Stomach (tissue), 9 donors: ENCODE results near the gene MMP20. TPM values are rescaled to one million over a fixed set of nuclear protein-coding genes. Genes with fewer than 3 reads are reported as not detected.

Source experiments
- DNase-seq, 2 donors: peaks; one replicate each; pipeline versions ENCODE4 v3.0.0 to v3.0.0-alpha.2; 2013 to 2019
- H3K27ac ChIP-seq, 5 donors: fragments of 200-600 bp in 4 of 5; sonication (generic) in 4 of 5; one replicate each; pipeline ENCODE4 v1.5.1; 2013 to 2019; ENCODE audit warnings: mild to moderate bottlenecking in 1 of 5, moderate library complexity in 1 of 5
- H3K27me3 ChIP-seq, 3 donors: fragments of 200-600 bp; sonication (generic); one replicate each; pipeline ENCODE4 v1.5.1; 2017 to 2019; ENCODE audit warnings: mixed run types in 1 of 3
- H3K36me3 ChIP-seq, 4 donors: fragments of 200-600 bp; sonication (generic); 1 replicate in 3 of 4; 2 replicates in 1 of 4; pipeline ENCODE4 v1.5.1; 2016 to 2019
- H3K4me1 ChIP-seq, 4 donors: fragments of 200-600 bp; sonication (generic); one replicate each; pipeline ENCODE4 v1.5.1; 2016 to 2019
- H3K4me3 ChIP-seq, 4 donors: fragments of 200-600 bp; sonication (generic) in 3 of 4; one replicate each; pipeline ENCODE4 v1.5.1; 2016 to 2019; ENCODE audit warnings: mild to moderate bottlenecking in 1 of 4
- H3K9me3 ChIP-seq, 4 donors: fragments of 200-600 bp; sonication (generic); one replicate each; pipeline ENCODE4 v1.5.1; 2016 to 2019
- CTCF ChIP-seq, 7 experiments: fragments of 450-650 bp in 4 of 7; fragments of 200-600 bp in 3 of 7; sonication (generic) in 3 of 7; IDR thresholded peaks; one replicate each; pipeline ENCODE4 v1.5.1; 2016 to 2019; ENCODE audit warnings: antibody characterized with exemption in 7 of 7, control low read depth in 2 of 7, mild to moderate bottlenecking in 1 of 7
- EP300 ChIP-seq: sonication (generic); formaldehyde crosslinking; IDR thresholded peaks from one replicate; pipeline ENCODE4 v1.6.1; 2017; ENCODE audit warnings: antibody characterized with exemption
- POLR2A ChIP-seq, 4 donors: fragments of 450-650 bp; IDR thresholded peaks; one replicate each; pipeline ENCODE4 v1.6.1; 2016; ENCODE audit warnings: antibody characterized with exemption in 4 of 4, control low read depth in 2 of 4, mild to moderate bottlenecking in 1 of 4, moderate library complexity in 1 of 4
- POLR2AphosphoS5 ChIP-seq, 3 donors: sonication (generic); formaldehyde crosslinking; IDR thresholded peaks; one replicate each; pipeline ENCODE4 v1.6.1; 2016; ENCODE audit warnings: antibody characterized with exemption in 3 of 3
- WGBS, 5 donors: extraction: QIAGEN DNeasy Blood & Tissue Kit in 3 of 5; methylation state at CpG; one replicate each; pipeline versions ENCODE4 v1.1.5 to v1.1.7; 2013 to 2018; 5-methylcytosine and 5-hydroxymethylcytosine counted together
- intact Hi-C: fragments of 100-400 bp; cut with DNase I; formaldehyde crosslinking; loops from one replicate; pipeline ENCODE4 v1.15.1; 2023; ENCODE audit warnings: low total_unique reads
- polyA plus RNA-seq, 3 donors: library from polyadenylated mRNA; stranded (reverse); fragments of 200-250 nt; gene quantifications; one replicate each; pipeline ENCODE4 v1.2.3, GENCODE V29; 2013
- total RNA-seq, 5 donors: library from RNA; depleted of rRNA; stranded (reverse); fragments of >200 nt; gene quantifications; one replicate each; pipeline versions ENCODE4 v1.1.0 to v1.2.3, GENCODE V29; 2014 to 2016
- donor health status: healthy with polysubstance abuse.
- donor health status: Bipolar disorder and iron deficiency.
- donor health status: healthy.

Gene MMP20
- total and polyA plus RNA-seq, 8 donors = not detected

- no peak for DNase-seq
- TF ChIP-seq CTCF (IDR thresholded peaks at IDR 0.05) = peak in 5 of 7 experiments; percentile 21 to 39 (median 26)
- no peak for TF ChIP-seq EP300
- no peaks in the 10 kb centered on the region for H3K36me3 ChIP-seq
- H3K27me3 ChIP-seq = no peaks in the 10 kb centered on the region
- WGBS, 5 donors = 80 to 87% (median 82%) methylated on average over 11 of the region's 11 CpGs
- no peak overlapping the region for H3K4me3 ChIP-seq
- H3K9me3 ChIP-seq = no peaks in the 10 kb centered on the region
- intact Hi-C loops = no loop called here
- H3K27ac ChIP-seq = no peak overlapping the region
- no peaks in the 10 kb centered on the region for H3K4me1 ChIP-seq
Measured at GRCh38 chr11:102592634-102593581, 32.2 kb downstream of the MMP20 start.

- H3K36me3 ChIP-seq = no peaks in the 10 kb centered on the region
- no peak for DNase-seq
- peaks cover 0 to 4% (median 0%) of the 10 kb centered on the region in 4 donors for H3K9me3 ChIP-seq
- WGBS, 5 donors = 89 to 97% (median 95%) methylated on average over 1 of the region's 1 CpG
- no peak overlapping the region for H3K27ac ChIP-seq
- no peaks in the 10 kb centered on the region for H3K27me3 ChIP-seq
- no peaks in the 10 kb centered on the region for H3K4me1 ChIP-seq
- no peak overlapping the region for H3K4me3 ChIP-seq
- intact Hi-C loops = no loop called here
- no peak for TF ChIP-seq POLR2A (IDR thresholded peaks at IDR 0.05)
- TF ChIP-seq EP300 = no peak
- no peak for TF ChIP-seq CTCF (IDR thresholded peaks at IDR 0.05)
Measured at GRCh38 chr11:102592131-102592530, 33.0 kb downstream of the MMP20 start.

DNA sequence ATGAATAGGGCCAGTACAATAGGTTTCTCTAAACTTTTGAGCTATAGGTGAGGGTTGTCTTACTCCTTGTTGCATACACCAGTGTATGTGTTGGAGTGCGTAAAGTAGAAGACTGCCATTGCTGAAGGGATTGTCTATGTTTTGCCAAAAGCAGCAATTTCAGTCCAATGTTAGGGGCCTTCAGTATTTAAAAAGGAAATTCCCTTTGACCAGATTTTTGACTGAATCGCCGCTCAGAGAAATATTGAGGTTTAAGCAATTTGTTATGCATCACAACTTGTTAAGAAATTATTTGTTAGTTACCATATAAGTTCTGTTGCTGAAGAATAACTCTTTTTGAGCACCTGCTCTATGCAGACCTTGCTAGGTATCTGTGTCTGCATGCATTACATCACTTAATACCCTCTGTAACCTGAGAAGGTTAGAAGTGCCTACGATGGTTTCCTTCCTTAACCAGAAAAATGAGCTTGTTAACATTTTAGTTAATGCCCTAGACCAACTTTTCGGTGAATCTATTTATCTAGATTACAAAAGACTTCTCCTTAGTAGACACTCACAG, 33.9 kb downstream of the MMP20 start:
- no peak for TF ChIP-seq POLR2AphosphoS5 (IDR thresholded peaks at IDR 0.05)
- TF ChIP-seq POLR2A (IDR thresholded peaks at IDR 0.05) = no peak
- TF ChIP-seq CTCF (IDR thresholded peaks at IDR 0.05) = no peak
- TF ChIP-seq EP300 = no peak
- intact Hi-C loops = no loop called here
- no peak for DNase-seq
- WGBS, 5 donors = 80 to 88% (median 85%) methylated on average over 5 of the region's 5 CpGs
- Histone ChIP-seq H3K36me3 (no peaks in the 10 kb centered on the region), H3K27ac (no peak overlapping the region), H3K4me1 (no peaks in the 10 kb centered on the region), H3K27me3 (no peaks in the 10 kb centered on the region), H3K4me3 (no peak overlapping the region), H3K9me3 (peaks cover 0 to 4% (median 0%) of the 10 kb centered on the region in 4 donors)

- 66 to 84% (median 72%) methylated on average over 6 of the region's 6 CpGs for WGBS, 5 donors
- H3K9me3 ChIP-seq = peaks cover 0 to 4% (median 0%) of the 10 kb centered on the region in 4 donors
- no peak overlapping the region for H3K4me3 ChIP-seq
- intact Hi-C loops = no loop called here
- H3K4me1 ChIP-seq = no peaks in the 10 kb centered on the region
- TF ChIP-seq POLR2A (IDR thresholded peaks at IDR 0.05) (no peak), POLR2AphosphoS5 (IDR thresholded peaks at IDR 0.05) (no peak), EP300 (no peak)
- DNase-seq = no peak
- H3K36me3 ChIP-seq = no peaks in the 10 kb centered on the region
- no peak overlapping the region for H3K27ac ChIP-seq
- H3K27me3 ChIP-seq = no peaks in the 10 kb centered on the region
Measured at GRCh38 chr11:102590276-102591049, 34.7 kb downstream of the MMP20 start.
